Right hindlimb (tissue), 1 donor: ENCODE data around the gene SLC26A6.

Experiments
- DNase-seq: peaks from one replicate; pipeline ENCODE4 v3.0.0-alpha.2; 2018

Gene SLC26A6, protein sequence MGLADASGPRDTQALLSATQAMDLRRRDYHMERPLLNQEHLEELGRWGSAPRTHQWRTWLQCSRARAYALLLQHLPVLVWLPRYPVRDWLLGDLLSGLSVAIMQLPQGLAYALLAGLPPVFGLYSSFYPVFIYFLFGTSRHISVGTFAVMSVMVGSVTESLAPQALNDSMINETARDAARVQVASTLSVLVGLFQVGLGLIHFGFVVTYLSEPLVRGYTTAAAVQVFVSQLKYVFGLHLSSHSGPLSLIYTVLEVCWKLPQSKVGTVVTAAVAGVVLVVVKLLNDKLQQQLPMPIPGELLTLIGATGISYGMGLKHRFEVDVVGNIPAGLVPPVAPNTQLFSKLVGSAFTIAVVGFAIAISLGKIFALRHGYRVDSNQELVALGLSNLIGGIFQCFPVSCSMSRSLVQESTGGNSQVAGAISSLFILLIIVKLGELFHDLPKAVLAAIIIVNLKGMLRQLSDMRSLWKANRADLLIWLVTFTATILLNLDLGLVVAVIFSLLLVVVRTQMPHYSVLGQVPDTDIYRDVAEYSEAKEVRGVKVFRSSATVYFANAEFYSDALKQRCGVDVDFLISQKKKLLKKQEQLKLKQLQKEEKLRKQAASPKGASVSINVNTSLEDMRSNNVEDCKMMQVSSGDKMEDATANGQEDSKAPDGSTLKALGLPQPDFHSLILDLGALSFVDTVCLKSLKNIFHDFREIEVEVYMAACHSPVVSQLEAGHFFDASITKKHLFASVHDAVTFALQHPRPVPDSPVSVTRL

DNA sequence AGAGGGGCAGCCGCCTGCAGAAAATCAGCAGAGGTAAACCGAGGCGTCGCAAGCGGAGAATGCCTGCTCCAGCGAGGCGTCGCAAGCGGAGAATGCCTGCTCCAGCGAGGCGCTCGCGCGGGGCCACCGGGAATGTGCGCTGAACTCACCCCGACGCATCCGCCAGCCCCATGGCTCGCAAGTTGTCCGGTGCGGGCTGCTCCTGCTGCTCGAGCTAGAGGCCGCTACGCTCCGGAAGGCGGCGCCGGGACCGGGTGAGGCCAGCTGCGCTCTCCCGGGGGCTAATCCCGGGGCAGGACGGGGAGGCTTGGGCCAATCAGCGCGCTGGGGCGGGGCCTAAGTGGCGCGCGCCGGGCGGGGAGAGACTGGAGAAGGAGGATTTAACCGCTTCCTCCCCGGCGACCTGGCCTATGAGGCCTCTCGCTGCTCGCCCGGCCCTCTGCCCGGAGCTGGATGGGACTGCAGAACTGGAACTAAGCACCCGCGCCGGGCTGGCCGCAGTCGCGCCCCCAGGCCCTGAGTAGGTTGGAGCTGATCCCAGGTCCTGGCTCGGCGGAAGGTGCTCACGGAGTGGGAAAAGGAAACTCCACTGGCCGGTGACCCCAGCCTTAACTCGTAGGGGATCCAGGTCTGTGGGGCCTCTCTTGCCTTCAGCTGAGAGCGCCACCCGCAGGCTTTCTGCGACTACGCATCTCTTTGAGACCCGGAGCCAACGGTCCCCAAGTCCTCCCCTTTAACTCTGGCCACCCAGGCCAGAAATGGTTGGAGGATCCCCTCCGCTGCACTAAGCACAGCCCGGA, at the start of gene SLC26A6:
Gene SLC26A6 (minus strand): TSS at position 240 of the 800 bp plus-strand sequence. CDS start 68 bp downstream, at position 172.
- peak; percentile 98 for DNase-seq

DNA sequence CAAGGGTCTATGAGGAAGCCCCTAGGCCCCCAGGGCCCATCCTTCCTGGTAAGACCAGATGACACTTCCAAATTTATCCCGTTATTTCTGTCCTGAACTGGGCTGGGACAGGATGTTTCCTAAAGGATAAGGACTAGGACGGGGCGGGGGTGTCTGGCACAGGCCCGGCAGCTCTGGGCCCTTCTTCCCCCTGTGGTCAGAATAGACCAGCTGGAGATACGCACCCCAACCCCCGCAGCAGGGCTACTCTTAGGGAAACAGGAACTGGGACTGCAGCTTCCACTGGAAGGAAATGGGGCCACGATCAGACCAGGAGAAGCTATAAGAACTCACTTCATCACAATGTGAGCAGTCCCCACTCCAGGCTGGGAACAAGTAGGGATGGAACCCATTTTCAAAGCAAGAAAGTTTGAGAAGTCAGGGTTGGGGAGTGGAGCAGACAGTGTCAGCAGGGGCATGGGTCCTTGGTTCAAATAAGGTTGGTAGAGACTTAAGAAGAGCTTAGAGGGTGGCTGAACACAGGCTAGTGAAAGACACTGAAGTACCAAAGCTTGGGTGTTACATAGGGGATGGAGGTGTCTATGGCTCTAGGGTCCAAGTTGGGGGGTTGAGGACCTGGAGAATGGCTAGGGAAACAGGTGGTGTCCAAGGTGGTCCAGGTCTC, 49.4 kb upstream of the SLC26A6 start:
- no peak for DNase-seq

DNA sequence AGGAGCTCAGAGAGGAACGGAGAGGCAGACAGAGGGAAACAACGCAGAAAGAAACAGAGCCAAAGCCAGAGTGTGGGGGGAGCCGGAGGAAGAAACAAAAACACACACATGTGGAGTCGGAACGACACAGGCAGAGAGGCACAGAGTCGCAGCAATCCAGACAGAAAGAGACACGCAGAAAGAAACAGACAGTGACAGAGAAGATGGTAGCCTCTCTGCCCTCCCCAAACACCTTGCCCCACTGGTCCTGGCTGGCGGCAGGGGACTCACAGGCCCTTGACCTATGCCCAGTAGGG, 48.7 kb upstream of the SLC26A6 start:
- DNase-seq = no peak

DNA sequence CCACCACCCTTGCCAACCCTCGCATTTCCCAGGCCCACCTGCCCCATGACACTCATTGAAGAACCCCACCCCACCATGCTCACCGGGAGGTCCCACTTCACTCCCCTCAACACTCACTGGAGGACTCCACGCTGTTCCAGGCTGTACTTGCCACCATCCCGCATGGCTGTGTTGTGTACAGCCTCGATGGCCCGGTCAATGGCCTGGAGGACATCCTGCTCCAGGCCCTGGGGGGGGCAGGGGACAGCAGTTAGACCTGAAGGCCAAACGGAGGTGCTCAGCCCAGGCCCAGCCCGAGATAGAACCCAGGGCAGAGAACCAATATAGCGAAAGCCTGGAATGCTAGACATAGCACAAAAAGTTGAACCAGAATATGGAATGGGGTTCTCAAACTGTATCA, 47.5 kb upstream of the SLC26A6 start:
- no peak for DNase-seq

DNA sequence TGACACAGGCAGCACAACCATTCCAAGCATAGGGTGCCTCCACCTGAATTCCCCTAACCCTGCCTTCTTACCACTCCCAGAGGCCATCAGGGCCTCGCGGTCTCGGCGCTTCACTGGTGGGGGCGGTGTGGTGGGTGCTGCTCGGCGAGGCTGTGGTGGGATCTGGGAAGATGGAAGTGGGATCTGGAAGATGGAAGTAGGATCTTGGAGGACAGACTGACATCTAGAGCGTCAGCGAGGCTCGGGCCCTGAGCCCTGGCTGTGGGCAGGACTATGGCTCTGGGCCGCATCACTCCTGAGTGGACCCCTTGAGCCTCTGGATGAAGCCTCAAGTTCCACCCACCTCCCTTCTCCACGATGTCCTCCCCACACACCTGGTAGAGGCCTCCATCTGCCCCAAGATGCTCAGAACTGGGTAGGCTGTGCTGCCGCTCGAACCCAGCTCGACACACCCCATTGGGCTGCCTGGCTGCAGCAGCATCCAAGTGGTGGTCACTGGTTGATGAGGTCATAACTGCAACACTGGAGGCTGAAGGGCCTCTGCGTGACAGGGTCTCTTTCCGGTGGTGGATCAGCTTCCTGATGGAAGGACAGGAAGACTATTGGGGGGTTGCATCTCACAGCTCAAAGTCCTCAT, 46.8 kb upstream of the SLC26A6 start:
- no peak for DNase-seq

DNA sequence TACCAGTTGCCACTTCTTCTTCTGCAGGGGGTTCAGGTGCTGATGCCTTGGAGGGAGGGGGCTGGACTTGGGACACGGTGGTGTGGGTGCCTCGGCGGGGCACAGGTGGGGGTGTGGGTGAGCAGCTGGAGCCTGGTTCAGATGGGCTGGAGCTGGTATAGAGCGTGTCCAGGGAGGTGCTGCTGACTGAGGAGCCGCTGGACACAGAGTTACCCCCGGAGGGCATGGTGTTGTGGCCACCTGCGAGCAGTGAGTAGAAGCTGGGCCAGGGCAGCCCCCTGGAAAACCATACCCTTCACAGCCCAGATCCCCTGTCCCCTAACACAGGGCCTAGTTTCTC, 46.2 kb upstream of the SLC26A6 start:
- DNase-seq = no peak

DNA sequence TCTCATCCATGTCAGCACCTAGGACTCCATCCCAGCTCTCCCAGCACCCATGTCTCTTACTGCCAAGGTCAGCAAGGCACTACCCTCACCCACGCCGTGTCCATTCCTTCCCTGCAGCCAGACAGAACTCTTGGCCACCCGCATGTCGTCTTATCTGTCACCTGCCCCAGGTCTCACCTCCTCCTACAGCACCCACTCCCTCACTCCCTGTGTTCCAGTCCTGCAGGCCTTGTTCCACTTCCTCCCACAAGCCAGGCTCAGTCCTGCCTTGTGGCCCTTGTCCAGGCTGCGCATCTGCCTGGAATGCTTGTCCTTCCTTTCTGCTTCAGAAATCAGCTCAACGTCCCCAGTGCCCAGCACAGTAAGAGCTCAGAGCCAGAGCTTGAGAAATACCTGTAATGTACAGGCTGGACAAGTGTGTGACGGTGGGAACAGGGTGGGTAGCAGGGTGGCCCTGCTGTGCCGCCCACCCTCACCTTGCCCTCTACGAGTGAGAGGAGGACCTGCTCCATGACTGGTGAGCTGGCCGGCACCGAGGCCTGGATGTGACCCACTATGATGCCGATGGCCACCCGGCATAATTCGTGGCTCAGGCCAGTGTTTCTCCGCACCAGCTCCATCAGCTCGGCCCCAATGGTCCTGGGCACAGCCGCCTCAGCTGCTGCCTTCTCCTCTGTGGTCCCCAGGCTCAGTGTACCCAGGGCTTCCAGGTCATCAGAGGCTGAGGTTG, 45.7 kb upstream of the SLC26A6 start:
- DNase-seq = no peak

DNA sequence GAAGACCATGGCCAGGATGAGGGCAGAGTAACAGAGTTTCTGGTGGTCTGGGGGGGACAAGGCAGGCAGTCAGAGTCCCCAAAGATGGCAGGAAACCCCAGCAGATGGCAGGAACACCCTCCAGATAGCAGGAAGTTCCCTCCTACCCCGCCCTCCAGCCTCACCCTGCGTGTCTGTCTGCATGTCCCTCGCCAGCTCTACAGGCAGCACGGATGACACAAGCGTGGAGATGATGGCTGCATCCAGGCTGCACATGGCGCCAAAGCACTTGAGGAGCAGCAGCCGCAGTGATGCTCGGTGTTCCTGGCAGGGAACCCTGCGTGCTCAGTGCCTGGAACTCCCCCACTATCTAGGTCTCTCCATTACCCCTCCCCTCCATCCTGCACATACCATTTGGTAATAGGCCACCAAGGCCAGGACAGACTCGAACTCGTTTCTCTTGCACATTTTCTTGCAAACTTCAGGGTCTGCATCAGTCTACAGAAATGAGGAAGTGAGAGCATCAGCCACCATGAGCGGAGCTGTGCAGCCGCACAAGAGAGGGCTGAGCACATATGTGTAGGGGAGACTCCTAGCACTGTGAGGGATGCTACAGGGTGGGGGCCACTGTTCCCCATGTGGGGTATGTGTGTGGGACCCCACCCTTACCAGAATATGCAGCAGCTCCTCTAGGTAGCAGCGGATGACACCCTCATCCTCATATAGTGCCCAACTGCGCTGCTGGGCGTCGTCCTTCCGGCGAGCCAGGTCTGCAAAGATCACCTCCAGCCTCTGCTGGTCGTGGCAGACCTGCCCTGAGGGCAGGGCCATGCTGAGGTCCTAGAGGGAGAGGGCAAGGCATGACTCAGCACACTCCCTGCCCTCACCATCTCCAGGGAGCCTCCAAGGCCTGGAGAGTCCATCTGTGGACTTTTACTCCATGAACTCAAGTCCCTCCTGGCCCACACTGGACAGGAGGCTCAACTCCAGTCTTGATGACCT, 44.4 kb upstream of the SLC26A6 start:
- no peak for DNase-seq

DNA sequence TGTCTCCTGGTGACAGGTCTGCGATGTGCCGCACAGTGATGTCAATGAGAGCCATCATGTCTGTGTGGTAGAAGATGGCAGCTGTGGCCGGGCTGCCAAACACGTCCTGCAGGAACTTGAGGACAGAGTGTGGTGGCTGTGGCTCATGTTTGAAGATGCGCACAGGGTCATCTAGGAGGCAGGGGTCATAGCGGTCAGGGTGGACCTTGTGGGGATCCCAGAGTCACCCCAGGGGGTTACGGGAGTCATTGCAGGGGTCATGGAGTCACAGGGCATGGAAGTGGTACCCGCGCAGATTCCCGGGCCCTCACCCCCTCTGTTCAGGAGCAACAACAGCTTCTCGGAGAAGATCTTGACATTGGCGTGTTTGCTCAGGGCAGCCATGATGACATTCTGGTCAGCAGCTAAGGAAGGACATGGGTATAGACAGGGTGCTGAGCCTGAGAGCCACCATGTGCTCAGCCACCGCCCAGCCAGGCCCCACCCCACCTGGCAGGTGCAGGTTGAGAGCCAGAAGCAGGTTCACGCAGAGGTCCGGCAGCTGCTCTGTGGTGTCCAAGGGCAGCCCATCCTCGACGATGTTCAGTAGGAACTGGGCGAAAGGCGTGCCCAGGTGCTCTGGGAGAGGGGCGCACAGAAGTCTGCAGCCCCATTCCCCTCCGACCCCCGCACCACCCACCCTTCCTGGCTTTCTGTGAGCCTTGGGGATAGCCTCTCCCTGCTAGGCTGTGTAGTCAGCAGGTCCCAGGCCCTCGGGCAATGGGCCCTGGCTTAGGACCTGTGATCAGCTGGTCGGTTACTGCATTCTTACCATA, 43.5 kb upstream of the SLC26A6 start:
- DNase-seq = no peak

DNA sequence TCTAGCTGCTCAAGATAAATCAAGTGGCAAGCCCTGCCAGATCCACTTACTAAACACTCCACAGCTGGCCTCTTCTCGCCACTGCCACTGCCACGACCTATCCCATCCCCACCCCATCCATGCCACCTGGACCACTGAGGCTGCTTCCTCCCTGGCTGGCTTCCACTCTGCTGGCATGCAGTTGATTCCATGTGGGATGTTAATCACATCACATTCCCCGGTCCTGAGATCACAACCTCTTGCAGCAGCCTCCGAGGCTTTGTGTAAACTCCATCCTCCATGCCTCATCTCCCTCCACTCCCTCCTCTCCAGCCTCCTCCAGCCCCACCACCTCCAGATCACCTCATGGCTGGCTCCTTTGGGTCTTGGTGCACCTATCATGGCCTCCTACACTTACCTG, 42.8 kb upstream of the SLC26A6 start:
- no peak for DNase-seq

DNA sequence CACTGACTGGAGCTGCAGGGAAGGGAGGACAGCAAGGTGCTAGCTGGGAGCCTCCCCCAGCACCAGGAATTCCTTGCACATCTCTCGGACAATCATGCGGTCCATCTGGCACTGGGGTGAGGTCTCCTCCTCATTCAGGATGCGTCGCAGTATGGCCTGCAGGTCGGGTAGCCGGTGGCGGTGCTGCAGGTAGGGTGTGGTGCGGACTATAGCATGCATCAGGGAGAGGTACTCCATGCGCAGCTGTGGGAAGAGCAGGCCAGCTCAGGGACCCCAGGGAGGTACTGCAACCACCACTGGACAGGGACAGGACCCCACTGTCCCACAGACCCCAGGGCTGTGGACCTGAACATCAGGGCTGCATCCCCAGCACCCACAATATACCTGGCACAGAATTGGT, 39.2 kb upstream of the SLC26A6 start:
- no peak for DNase-seq

DNA sequence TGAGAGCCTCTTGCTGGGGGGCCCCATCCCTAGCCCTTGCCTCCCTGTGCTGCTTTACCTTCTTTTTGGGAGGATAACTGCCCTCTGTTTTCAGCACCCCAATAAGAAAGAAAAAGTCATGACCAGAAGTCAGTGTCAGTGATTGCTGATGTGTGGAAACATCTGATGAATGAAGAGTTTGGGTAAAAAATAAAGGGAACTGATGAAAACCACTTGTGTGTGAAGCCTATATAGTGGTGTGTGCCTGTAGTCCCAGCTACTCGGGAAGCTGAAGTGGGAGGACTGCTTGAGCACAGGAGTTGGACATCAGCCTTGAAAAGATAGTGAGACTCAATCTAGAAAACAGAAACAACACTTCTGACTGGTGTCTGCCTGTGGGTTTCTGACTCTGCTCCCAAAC, 37.3 kb upstream of the SLC26A6 start:
- no peak for DNase-seq

DNA sequence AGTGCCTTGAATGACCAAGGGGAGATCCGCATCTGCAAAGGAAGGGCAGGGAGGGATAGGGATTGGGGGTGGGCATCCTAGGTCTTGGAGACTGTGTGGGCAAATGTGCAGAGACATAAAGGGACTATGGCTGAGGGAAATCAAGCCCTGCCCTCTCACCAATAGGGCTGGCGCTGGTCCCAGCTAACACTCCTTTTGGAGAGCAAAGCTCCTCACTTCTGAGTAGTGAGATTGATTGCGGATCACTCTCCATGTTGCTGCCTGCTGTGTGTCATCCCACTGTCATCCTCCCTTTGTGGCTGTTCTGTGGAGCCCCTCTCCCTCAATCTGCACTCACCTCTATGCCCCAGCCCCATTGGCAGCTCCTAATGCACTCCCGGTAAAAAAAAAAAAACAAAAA, 29.7 kb upstream of the SLC26A6 start:
- DNase-seq = no peak

DNA sequence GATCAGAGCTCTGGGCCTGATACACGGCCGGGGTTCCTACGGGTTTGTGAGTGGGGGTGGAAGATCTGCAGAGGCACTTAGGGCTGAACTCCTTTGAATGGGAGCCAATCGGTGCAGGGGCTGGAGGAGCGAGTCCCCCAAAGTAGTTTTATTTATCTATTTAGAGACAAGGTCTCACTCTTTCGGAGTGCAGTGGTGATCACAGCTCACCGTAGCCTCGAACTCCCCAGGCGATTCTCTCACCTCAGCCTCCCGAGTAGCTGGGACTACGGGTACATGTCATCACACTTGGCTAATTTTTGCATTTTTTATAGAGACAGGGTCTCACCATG, 29.0 kb upstream of the SLC26A6 start:
- no peak for DNase-seq

DNA sequence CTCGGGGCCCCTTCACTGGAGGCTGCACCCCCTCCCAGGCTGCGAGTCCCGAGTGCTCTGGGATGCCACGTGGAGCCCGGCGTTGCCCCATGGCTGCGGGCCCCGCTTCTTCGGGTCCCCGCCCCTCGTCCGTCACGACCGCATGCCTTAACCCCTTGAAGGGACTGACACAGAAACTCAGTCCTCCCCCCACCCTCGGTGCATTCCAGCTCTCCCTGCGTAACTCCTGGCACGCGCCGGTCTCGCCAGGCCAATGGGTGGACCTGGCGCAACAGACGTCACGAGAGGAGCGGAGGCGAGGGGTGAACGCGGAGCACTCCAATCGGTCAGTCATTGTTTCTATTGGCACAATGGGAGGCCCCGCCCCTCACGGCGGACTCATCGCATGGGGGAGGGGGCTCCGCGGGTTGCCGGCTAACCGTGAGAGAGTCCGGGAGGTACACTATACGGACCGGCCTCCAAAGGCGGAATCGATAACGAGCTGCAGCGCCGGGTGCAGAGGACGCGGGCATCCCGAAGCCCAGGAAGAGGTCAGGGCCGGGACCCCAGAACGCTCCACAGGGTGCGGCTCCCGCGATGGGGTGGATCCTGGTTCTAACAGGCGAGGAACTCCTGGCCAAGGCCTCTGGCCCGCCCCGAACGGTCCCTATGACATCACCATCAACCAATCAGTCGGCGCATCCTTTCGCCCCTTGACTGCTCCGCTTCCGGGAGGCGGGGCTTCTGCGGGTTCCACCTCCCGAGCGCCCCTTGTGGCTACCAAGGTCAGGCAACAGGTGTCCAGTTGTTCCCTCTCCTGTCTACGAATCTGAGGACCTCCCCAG, 28.4 kb upstream of the SLC26A6 start:
- DNase-seq = peak; percentile 93

DNA sequence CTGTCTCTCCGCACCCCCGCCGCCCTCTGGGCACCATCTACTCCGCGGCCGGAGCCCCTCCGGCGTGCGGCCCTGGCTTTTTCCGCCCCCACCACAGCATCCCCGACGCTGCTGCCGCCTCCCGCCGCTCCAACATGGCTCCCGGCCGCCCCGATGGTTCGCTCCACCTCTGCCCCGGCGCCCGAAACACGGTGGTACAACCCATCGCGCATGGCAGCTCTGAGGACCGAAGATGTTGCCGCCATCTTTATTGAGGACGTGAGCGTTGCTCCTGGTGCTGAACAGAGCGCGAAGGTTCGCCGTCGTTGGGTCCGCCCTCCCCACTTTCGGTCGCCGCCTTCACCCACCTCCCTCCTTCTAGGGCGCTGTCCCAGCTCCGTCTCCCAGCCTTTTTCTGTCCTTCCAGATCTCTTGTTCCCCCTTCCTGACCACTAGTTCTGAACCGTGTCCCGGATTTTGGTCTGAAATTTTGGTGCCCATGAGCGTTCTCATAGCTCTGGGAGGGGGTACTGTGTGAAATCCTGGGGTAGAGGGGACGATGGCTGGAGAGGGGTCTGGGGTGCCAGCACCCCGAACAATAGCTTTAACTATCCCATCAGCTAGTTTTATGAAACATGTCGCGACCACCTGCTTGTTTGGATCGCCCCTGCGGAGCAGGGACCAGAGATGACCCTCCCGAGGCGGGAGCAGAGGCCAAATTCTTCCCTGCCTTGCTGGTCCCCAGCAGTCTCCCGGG, 27.7 kb upstream of the SLC26A6 start, which contains the start of gene CELSR3:
Gene CELSR3 (minus strand): TSS at position 134 of the 736 bp plus-strand sequence. CDS start 252 bp downstream, outside the sequence.
- peak; percentile 81 for DNase-seq

DNA sequence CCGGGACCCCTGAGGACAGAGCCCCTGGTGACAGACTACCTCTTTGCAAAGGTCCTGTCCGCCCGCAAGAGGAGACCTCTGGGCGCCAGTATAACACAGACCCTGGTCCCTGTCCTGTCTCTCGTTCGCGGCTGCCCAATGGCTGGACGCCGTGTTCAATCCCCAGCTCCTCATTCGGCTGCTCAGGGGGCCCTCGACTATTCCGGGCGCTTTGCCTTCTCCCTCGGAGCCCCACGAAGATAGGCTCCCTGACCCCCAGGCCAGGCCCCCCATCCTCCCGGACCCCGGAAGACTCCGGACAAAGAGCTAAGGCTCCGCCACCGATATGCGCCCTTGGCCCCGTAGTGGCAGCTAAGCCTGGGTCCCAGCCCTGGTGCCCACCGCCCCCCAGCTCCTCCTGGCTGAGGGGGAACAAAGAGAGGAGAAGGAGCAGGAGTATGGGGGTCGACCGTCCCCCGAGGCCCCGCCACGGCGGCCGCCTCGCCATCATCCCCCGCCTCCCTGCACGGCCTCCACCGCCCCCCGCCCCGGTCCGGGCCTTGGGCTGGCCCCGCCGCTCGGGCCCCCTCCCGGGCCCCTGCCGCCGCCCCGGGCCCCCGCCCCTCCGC, 27.0 kb upstream of the SLC26A6 start:
- DNase-seq = no peak
